MM.1S (cell line): ENCODE results near the gene LHX5.

Source experiments
- CTCF ChIP-seq: fragments of 300-600 bp; sonication (generic); IDR thresholded peaks from 2 replicates; pipeline ENCODE4 v1.5.1; 2016; ENCODE audit warnings: antibody characterized with exemption, low read length, mixed read lengths
- EZH2 ChIP-seq: fragments of 300-600 bp; sonication (generic); optimal IDR thresholded peaks from 2 replicates; pipeline ENCODE3; 2017; ENCODE audit warnings: low read depth, mild to moderate bottlenecking, antibody characterized with exemption, low read length, mixed read lengths
- EZH2phosphoT487 ChIP-seq: fragments of 300-600 bp; sonication (generic); IDR thresholded peaks from 2 replicates; pipeline ENCODE4 v1.6.1; 2018; ENCODE audit warnings: antibody characterized with exemption, low read length

- TF ChIP-seq CTCF, result no peak
- no peak for TF ChIP-seq EZH2
- no peak for TF ChIP-seq EZH2phosphoT487
These were observed 43.6 kb upstream of the LHX5 start for GRCh38 chr12:113515082-113515856.
